ENCODE measurements around the gene FOXP1.

The FOXP1 gene

DNA sequence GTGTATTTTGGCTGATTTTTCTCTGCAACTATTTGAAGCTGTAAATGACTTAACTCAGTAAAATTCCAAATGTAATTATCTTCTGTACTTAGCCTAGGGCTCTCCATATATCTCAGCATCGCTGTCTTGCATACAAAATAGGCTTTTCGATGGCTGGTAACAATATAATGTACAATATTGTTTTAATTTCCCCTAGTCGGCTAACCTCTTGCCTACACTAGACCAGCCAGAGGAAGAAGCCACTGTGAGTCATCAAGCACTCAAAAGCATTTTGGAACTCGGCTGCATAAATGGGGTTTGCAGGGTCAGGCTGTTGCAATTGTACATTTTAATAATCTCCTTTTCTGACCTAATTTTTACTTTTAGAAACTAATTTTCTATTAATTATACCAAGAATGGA is 583.8 kb downstream of the FOXP1 start:
- Histone ChIP-seq H3K9me3 (ENCODE audit: severe bottlenecking) (no peaks in the 10 kb centered on the region), H3K4me3 (ENCODE audit: low read depth, low read length) (no peak overlapping the region), H3K27ac (no peak overlapping the region), H3K27me3 (ENCODE audit: insufficient read depth, low read depth, severe bottlenecking) (no peaks in the 10 kb centered on the region), H3K36me3 (no peaks in the 10 kb centered on the region)
- TF ChIP-seq, protein P1, sequence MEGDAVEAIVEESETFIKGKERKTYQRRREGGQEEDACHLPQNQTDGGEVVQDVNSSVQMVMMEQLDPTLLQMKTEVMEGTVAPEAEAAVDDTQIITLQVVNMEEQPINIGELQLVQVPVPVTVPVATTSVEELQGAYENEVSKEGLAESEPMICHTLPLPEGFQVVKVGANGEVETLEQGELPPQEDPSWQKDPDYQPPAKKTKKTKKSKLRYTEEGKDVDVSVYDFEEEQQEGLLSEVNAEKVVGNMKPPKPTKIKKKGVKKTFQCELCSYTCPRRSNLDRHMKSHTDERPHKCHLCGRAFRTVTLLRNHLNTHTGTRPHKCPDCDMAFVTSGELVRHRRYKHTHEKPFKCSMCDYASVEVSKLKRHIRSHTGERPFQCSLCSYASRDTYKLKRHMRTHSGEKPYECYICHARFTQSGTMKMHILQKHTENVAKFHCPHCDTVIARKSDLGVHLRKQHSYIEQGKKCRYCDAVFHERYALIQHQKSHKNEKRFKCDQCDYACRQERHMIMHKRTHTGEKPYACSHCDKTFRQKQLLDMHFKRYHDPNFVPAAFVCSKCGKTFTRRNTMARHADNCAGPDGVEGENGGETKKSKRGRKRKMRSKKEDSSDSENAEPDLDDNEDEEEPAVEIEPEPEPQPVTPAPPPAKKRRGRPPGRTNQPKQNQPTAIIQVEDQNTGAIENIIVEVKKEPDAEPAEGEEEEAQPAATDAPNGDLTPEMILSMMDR (IDR thresholded peaks at IDR 0.05; ENCODE audit: low read depth, low read length): no peak
- DNase-seq: no peak

DNA sequence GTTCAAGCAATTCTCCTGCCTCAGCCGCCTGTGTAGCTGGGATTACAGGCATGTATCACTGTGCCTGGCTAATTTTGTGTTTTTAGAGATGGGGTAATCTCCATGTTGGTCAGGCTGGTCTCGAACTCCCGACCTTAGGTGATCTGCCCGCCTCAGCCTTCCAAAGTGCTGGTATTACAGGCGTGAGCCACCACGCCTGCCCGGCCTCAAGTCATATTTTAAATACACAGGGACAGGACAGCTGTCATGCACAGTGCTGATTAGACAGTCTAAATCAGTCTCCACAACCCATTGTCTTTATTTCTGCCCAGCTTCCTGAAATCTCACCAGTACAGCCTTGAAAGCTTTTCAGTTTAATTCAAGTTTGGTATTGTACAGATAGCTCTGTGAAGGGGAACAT is 587.4 kb downstream of the FOXP1 start:
- TF ChIP-seq, protein P1 (IDR thresholded peaks at IDR 0.05; ENCODE audit: low read depth, low read length): no peak
- Histone ChIP-seq H3K27ac (no peak overlapping the region), H3K27me3 (ENCODE audit: insufficient read depth, low read depth, severe bottlenecking) (no peaks in the 10 kb centered on the region), H3K4me3 (ENCODE audit: low read depth, low read length) (no peak overlapping the region), H3K9me3 (ENCODE audit: severe bottlenecking) (no peaks in the 10 kb centered on the region), H3K36me3 (no peaks in the 10 kb centered on the region)
- DNase-seq: no peak

DNA sequence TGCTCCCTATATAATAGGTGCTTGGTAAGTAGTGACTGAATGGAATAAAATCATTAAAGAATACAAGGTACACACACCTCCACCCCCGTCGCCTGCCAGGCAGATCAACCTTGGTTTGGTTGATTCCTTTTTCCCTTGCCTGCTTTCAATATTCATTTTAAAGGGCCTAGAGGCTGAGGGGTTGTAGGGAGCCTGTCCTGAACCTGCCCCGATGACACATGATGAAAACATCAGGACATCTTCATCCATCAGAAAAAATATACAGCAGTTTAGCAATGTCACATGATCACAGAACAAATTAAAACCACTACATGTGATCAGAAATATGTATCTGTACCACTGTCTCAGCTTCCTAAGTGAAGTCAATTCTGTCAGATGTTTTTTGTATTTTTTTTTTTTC is 588.9 kb downstream of the FOXP1 start:
- DNase-seq: no peak
- Histone ChIP-seq H3K27me3 (ENCODE audit: insufficient read depth, low read depth, severe bottlenecking) (no peaks in the 10 kb centered on the region), H3K36me3 (no peaks in the 10 kb centered on the region), H3K9me3 (ENCODE audit: severe bottlenecking) (no peaks in the 10 kb centered on the region), H3K4me3 (ENCODE audit: low read depth, low read length) (no peak overlapping the region), H3K27ac (no peak overlapping the region)
- TF ChIP-seq, protein P1 (IDR thresholded peaks at IDR 0.05; ENCODE audit: low read depth, low read length): no peak

DNA sequence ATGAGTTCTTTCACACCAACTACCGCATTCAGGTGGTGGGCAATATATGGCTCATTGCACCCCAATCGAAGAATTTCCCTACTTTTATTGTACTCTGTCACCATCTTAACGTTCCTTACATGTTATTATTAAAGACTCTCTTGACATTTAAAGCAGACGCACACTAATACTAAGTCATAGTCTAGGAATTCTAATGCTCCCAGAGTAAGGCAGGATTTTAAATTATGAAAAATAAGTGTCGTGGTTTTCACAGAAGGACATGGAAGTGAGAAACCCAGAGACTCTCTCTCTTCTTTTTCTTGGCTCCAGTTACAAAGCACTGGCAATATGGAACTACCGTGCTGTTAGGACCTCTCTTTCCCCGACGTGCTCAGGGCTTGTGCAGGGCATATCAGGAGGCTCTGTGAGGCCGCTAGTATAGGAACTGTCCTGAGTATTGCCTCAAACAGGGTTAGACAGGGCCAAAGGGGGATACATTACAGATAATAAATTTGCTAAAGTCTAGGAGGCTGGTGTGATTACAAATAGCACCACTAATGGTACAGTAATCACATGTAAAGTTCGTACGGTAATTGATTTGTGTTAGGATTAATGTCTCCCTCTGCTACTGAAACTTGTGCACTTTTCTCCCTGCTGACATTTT is 590.8 kb downstream of the FOXP1 start:
- no peak for DNase-seq
- H3K36me3 ChIP-seq: no peaks in the 10 kb centered on the region
- H3K9me3 ChIP-seq (ENCODE audit: severe bottlenecking): no peaks in the 10 kb centered on the region
- H3K27ac ChIP-seq: no peak overlapping the region
- no peak overlapping the region for H3K4me3 ChIP-seq (ENCODE audit: low read depth, low read length)
- TF ChIP-seq, protein P1 (IDR thresholded peaks at IDR 0.05; ENCODE audit: low read depth, low read length): no peak
- no peaks in the 10 kb centered on the region for H3K27me3 ChIP-seq (ENCODE audit: insufficient read depth, low read depth, severe bottlenecking)

DNA sequence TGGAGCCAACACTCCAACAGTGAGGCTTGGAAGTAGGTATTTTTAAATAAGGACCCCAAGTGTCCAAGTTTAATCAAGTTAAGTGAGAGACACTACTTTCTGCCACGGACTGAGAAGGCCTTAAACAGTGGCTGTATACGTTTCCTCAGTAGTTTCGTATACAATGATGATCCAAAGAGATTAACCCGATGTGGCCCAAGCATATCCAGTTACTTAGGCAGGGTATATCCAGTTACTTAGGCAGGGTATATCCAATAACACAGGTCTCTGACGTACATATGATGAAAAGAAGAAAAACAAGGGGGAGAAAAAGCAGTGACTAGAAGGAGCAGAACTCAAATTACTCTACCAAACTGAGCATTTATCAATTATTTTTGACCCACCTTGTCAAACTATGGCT is 591.4 kb downstream of the FOXP1 start:
- no peaks in the 10 kb centered on the region for H3K36me3 ChIP-seq
- DNase-seq: no peak
- H3K9me3 ChIP-seq (ENCODE audit: severe bottlenecking): no peaks in the 10 kb centered on the region
- H3K27ac ChIP-seq: no peak overlapping the region
- no peak overlapping the region for H3K4me3 ChIP-seq (ENCODE audit: low read depth, low read length)
- TF ChIP-seq, protein P1 (IDR thresholded peaks at IDR 0.05; ENCODE audit: low read depth, low read length): no peak
- H3K27me3 ChIP-seq (ENCODE audit: insufficient read depth, low read depth, severe bottlenecking): no peaks in the 10 kb centered on the region

DNA sequence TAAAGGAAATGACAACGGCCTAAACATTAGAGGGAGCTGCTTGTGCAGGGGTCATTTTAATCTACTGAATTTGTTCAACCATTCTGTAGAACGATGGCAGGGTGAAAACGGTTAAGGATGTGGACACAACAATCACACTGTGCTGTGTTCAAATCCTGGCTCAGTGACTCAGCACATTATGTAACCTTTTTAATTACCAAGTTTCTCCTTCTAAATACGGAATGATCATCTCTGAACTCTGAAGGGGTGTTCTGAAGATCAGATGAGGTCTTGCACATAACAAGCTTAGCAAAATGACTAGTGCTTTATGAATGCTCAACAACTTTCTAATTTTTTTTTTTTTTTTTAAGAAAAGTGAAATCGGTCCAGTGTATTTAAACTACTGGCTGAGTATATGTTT is 592.8 kb downstream of the FOXP1 start:
- no peak for DNase-seq
- no peaks in the 10 kb centered on the region for H3K9me3 ChIP-seq (ENCODE audit: severe bottlenecking)
- no peaks in the 10 kb centered on the region for H3K36me3 ChIP-seq
- no peak overlapping the region for H3K4me3 ChIP-seq (ENCODE audit: low read depth, low read length)
- no peaks in the 10 kb centered on the region for H3K27me3 ChIP-seq (ENCODE audit: insufficient read depth, low read depth, severe bottlenecking)
- no peak overlapping the region for H3K27ac ChIP-seq
- TF ChIP-seq, protein P1 (IDR thresholded peaks at IDR 0.05; ENCODE audit: low read depth, low read length): no peak

Measured in WERI-Rb-1 (cell line).